GM12874 (cell line): ENCODE results near the gene ZNF740.

Experiments
- CTCF ChIP-seq: IDR thresholded peaks from 2 replicates; pipeline ENCODE4 v1.5.1; 2011; ENCODE audit warnings: low read depth, mild to moderate bottlenecking, control low read depth, low read length, moderate library complexity; ENCODE audit not compliant: insufficient read depth

Gene ZNF740

GRCh38 chr12:53180220-53180930, at the start of gene ZNF740, which contains the start of gene CSAD:
Gene ZNF740, plus strand, starts transcription at chr12:53180722. Its CDS starts 1,262 bp downstream, at chr12:53181984.
Gene CSAD, minus strand, starts transcription at chr12:53180925. Its CDS starts 7,455 bp downstream, at chr12:53173470.
- TF ChIP-seq CTCF = no peak

GRCh38 chr12:53131844-53132243, 48.7 kb upstream of the ZNF740 start:
- TF ChIP-seq CTCF = no peak

- TF ChIP-seq CTCF = no peak
These were observed 46.8 kb upstream of the ZNF740 start for GRCh38 chr12:53133722-53134121.

- TF ChIP-seq CTCF = no peak
These were observed 37.2 kb upstream of the ZNF740 start for GRCh38 chr12:53143355-53143754.

- no peak for TF ChIP-seq CTCF
These were observed 34.9 kb upstream of the ZNF740 start for GRCh38 chr12:53145383-53146260.

- TF ChIP-seq CTCF = no peak
These were observed 33.3 kb upstream of the ZNF740 start for GRCh38 chr12:53147181-53147580.

- TF ChIP-seq CTCF = no peak
These were observed 32.9 kb upstream of the ZNF740 start for GRCh38 chr12:53147653-53148052.
